ENCODE results near the gene ATP5F1E.

DNA sequence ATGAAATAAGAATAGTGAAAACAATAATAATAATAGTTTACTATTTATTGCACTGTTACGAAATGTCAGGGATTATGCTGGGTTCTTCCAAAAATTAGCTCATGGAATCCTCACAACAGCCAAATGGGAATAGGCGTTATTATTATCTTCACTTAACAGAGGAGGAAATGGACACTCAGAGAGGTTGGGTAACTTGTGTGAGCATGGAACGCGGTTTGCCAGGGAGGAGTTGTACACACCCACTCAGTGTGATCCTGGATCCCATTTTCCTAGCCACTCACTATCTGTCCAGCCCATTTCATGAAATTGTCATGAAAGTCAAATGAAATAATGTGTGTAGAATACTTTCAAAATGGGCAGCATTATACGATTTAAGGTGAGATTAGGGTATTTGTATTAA is 46.5 kb downstream of the ATP5F1E start:
- TF ChIP-seq, protein P1, sequence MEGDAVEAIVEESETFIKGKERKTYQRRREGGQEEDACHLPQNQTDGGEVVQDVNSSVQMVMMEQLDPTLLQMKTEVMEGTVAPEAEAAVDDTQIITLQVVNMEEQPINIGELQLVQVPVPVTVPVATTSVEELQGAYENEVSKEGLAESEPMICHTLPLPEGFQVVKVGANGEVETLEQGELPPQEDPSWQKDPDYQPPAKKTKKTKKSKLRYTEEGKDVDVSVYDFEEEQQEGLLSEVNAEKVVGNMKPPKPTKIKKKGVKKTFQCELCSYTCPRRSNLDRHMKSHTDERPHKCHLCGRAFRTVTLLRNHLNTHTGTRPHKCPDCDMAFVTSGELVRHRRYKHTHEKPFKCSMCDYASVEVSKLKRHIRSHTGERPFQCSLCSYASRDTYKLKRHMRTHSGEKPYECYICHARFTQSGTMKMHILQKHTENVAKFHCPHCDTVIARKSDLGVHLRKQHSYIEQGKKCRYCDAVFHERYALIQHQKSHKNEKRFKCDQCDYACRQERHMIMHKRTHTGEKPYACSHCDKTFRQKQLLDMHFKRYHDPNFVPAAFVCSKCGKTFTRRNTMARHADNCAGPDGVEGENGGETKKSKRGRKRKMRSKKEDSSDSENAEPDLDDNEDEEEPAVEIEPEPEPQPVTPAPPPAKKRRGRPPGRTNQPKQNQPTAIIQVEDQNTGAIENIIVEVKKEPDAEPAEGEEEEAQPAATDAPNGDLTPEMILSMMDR (IDR thresholded peaks at IDR 0.05 in 4 of 5, conservative IDR thresholded peaks at IDR 0.05 in 1 of 5) = no peak
- TF ChIP-seq POLR2A (IDR thresholded peaks at IDR 0.05) = no peak

Data from gastrocnemius medialis (tissue), 4 donors.